Ramos (cell line): Measurements from ENCODE around the gene SCG2.
"Not testable (repeated sequence)": the region's sequence is repeated elsewhere in the genome, so short reads cannot be mapped to it uniquely, and the experiment has no call there.

Source experiments
- in situ Hi-C: fragments of 300-500 bp; cut with MboI; formaldehyde crosslinking; loops from one replicate; pipeline ENCODE4 v1.14.3; 2022; ENCODE audit warnings: low sequenced_read_pairs; ENCODE audit not compliant: unreplicated experiment

Gene SCG2

DNA sequence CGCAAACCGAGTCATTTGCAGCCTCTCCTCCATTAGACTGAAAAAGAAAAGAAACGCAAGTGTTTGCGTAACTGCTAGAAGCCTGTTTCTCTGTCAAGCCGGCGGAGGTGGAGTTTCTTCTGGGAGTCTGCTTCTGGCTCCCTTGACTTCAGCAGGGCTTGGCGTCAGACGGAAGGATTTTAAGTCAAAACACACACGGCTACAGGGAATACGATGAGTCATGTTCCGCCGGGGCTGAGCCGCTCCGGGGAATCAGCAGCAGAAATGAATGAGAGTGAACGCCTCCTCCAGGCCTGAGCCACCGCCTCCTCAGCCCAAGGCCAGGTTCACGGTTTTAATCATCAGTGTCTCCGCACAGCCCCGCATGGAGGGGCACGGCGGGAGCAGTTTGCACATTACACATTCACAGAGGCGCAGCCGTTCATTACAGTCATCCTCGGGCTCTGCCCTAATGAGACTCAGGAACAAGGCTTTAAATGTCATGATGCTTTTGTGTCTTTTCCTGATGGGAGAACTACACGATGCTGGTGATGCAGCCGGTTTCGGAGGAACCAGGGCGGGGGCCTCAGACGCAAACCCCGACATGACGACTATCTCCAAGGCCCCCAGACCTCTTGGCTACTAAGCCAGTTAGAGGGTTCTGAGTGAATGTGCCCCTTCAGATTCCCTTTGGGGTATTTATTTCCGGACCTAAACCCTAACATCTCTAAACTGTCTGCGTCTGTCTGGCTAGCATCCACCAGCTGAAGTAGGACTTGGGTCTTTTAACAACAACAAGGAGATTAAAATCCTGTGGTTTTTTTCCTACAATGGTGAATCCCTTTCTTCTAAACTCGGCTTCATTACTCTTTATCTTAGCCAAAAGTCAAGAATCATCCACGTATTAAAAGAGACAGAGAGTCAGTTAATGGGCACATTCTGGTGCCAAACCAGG is 11.1 kb upstream of the SCG2 start:
- in situ Hi-C loops = no loop called here

DNA sequence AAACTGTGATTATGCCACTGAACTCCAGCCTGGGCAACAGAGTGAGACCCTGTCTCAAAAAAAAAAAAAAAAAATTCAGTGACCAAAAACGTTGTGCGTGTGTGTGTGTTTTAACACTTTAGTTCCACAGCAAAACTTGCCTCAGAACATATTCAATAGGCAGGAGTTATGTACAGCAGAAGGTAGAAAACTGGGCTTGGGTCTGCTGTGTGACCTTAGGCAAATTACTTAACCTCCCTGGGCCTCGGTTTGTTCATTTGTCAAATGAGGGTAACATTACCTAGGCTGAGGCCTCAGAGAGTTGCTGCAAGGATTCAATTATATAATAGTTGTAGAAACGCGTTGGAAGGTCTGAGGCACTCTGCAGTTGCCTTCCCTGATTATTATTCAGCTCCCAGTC is 10.3 kb upstream of the SCG2 start:
- in situ Hi-C loops = no loop called here

DNA sequence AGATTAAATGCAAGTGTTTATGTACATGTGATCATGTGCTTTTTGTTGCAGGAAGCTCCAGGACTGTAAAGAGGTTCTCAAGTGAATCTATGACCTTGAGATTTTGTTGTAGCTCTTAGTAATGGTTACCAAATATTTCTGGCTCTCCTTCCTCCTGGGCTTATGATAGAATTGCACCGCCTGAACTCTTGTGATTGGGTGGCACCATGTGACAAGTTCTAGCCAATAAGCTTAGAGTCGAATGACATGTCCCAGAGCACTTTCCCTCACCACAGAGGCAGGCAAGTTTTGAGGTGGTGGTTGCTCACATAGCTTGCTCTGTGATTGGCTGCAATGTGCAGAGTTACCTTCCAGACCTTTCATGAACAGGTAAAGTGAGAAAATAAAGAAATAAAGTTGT is 8.9 kb upstream of the SCG2 start:
- in situ Hi-C loops = no loop called here

DNA sequence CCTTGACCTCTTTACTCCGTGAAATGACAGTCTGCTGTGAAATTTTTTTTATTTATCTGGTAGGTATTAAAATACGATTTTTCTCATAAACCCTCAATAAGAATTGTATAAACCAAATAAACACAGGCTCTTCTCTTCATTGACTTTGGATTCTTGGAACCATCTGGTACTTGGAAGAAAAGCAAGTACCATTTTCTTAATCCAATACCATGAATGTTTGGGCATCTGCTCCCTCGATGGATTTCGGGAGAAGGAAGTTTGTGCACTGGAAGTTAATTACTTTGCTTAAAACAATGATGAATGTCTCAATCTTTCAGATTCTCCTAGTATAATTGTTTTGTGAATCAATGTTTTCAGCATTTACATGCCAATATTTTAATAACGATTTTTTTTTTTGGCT is 5.3 kb upstream of the SCG2 start:
- in situ Hi-C loops = no loop called here

DNA sequence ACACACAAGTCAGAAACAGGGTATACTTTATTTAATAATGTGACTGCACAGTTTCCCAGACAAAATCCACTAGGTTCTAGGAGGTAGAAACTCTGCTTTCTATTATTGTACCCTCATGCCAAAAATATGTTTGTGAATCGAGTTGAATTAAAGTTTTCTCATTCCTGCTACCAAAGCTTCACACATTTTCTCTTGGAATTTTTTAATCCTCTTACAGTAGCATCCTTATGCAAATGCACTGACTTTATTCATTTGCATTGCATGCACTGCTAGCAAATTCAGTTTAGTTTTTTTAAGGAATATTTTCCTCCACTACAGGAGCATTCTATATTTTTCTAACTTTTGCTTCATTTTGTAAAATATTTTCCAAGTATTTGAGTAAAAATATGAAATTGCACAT is 4.8 kb upstream of the SCG2 start:
- in situ Hi-C loops = no loop called here

DNA sequence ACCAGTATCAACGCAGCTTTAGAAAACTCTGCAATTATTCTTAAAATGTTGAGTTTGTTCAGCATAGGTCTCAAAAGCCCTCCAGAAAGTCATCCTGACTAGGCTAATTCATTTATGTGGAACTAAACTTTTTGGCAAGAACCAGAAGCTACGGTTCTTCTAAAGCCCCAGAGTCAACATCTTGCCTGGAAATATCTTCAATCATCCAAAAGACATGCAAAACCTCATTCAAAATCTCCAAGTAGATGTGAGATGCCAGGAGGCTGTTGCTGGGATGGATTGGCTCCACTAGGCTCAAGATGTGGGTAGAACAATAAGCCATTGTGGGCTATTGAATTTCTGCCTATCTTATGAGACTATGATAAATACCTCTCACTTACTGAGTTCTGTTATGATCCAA is 2.1 kb upstream of the SCG2 start:
- in situ Hi-C loops = no loop called here

DNA sequence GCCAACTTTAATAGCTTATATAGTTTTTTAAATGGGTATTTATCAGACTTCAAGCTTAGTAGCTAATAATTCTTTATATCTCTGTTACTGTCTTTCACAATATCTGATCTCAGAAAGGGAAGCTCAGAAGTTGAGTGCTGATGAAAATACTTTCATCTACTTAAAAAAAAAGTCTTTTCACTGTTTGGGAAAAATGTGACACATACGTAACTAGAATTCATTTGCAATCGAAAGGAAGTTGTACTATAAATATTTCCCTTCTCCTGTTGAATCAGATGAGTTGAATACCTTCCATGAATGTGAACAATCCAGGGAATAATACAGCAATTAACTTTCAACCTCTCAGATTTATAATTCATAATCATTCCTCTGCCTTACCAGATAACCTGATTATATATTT is 811 bp upstream of the SCG2 start:
- in situ Hi-C loops = no loop called here

DNA sequence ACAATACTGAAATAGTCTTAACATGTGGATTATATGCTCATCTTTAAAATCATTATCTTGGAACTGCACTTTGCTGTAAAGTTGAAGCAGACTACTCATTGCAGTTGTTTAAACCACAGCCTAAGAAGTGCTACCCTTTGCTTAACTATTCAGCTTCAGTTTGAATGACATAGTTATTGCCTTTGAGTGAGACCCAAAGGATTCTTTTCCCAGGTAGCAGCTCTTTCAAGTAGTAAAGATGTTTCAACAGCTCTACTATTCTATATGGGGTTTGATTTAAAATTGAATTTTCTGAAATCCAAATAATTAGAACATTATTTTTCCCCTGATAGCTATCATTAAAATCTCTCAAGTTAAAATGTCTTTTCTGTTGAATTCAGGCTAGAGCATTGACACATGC is 1.1 kb downstream of the SCG2 start:
- in situ Hi-C loops = no loop called here

DNA sequence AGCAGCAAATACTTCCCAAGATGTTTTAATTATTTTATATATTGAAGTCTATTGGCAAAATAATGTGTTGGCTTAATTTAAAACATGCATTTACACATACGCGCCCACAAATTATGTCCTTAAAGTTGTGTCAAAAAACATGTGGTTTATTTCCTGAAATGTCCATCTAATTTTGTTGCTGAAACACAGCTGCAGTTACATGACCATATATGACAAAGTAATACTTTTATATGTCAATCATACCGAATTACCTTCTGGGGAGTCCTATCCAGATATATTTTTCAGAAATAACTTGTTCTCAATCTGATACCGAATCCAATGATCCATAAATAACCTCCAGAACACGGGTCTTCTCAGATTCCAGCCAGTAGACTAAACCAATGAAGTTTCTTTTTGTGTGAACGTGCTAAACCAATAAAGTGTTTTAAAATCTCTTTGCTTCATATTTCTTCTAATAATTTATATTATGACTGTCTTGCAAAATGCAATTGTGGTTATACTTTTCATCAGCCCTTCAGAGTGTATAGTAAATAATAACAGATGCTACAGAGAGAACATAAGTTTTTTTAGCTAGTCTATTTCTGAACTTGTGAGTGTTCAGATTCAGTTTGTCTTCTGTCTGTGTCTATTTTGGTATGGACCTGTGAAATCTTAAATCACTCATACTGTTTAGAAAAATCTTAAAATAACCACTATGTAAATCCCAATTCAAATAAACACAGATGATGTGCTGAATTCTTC is 2.4 kb downstream of the SCG2 start:
- in situ Hi-C loops = no loop called here

DNA sequence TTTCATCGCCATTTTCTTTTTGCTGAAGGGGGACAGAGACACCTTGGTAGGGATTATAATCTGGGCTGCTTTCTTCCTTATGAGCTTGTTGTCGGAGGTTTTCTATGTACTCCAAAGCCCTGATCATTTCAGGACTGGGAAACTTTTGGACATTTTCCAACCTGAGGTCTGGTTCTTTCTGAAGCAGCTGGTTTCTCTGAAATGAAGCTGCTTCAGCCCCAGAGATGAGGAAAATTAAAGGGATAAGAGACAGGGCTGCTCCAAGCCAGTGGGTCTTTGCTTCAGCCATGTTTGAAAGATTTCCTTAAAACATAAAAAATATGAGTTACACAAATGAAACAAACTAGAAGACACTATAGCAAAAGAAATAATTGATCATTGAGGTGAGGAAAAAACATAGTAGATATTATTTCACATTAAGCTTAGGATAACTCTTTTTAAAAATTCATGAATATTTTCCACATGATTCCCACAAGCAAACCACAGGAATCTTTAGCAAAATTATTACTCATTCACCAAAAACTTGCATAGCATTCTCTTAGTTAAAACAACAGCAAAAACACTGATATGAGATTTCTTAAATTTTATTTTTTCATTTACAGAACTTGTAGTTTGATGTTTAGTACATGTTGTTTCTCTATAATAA is 3.0 kb downstream of the SCG2 start:
- in situ Hi-C loops = no loop called here

DNA sequence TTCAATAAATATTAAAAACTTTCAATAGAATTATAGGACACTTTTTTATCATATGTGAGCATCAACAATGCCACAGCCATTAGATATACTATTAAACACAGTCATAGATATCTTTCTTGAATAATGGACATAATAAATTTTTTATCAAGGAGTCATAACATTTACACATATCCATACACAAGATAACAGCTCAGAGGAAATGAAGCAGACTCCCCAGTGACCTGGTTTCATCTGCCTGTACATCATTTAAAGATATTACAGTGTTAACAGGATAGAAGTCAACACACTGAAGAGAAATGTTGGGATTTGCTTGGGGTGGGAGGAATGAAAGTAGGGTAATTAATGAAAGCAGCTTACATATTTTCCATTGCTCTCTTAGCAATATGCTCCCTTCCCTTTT is 5.1 kb downstream of the SCG2 start:
- in situ Hi-C loops = no loop called here

DNA sequence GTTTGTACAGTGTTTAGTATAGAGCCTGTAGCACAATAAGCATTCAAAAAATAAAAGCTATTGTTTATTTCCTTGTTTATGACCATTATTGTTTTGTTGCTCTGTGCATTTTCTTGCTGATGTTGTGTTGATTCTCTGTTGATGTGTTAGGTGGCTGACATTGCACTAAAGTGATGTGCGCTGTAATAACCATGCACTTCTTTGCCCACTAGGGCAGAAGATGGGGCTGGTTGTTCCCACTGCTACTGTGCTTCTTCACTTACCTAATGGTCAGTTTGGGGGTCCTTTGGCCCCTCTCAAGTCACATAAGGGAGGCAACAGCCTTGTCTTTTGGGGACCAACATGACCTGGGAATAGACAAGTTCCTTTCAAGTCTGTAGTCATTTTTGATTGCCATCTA is 6.0 kb downstream of the SCG2 start:
- in situ Hi-C loops = no loop called here

DNA sequence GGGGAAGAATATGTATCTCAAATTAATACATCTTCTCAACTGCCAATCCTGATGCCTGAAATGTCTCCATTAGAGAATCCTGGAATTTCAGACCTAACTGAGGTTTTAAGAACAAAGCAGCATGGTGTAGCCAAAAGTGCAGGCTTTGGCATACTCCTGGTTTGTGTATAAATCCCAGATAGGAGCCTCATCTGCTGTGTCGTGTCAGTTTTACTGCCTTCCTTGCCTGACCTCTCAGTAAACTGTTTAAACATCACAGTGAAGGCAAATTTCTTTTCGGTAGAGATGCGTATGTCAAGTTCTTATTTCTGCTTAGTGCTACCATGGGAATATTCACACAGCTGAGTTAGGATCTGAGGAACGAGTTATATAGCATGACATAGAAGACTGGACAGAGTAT is 7.3 kb downstream of the SCG2 start:
- in situ Hi-C loops = no loop called here

DNA sequence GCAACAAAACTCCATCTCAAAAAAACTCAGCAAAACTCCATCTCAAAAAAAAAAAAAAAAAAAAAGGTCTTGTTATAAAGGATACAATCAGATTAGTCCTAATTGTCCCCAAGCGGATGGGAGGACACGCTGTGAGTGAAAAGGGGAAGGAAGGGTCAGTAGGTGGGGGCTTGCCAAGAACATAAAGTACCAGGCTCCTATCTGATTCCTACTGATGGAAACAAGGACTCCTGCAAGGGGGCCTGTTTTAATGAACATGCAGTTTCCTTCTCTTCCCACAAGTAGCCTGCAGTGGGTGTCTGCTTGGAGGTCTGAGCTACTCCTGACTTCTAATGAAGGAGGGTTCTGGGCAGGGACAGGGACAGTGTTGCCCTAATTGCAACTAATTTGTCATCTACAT is 7.9 kb downstream of the SCG2 start:
- in situ Hi-C loops = no loop called here

DNA sequence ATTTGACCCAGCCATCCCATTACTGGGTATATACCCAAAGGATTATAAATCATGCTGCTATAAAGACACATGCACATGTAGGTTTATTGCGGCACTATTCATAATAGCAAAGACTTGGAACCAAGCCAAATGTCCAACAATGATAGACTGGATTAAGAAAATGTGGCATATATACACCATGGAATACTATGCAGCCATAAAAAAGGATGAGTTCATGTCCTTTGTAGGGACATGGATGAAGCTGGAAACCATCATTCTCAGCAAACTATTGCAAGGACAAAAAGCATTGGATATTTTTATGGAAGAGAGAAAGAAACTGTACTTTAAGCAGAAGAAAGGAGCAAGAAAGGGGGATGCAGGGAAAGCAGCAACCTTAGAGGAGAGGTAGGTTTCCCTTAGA is 9.5 kb downstream of the SCG2 start:
- in situ Hi-C loops = not testable (repeated sequence)

DNA sequence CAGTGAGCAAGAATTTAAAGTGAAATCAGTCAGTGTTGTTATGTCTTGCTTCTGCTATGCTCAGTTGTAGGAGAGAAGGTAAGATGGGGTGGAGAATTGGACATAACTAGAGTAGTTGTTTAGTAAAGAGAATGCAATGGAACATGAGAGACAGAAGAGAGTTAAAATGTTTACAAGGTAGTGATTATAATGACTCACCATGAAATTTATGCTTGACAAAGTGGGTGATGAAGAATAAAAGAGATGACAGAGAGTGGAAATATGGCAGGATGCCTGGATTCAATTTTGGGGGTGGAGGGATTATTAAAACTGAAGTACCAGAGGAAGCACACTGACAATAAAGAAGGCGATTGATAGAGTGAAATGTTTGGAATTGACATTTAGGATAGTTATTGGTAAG is 10.6 kb downstream of the SCG2 start:
- in situ Hi-C loops = no loop called here

DNA sequence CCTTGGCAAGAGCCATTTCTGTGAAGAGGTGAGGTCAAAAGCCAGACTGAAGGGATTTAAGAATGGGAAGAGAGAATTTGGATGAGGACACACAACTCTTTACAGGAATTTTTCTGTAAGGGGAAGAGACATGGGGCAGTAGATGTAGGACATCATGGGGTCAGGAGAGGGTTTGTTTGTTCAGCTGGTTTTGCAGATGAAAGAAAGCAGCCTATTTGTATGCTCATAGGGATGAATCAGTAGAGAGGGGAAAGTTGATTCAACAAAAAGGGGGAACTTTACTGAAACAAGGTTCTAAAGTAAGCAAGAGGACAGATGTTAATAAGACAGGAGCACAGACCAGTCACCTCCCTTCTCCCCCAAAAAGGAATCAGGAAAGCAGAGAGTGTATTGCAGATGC is 11.2 kb downstream of the SCG2 start:
- in situ Hi-C loops = no loop called here

DNA sequence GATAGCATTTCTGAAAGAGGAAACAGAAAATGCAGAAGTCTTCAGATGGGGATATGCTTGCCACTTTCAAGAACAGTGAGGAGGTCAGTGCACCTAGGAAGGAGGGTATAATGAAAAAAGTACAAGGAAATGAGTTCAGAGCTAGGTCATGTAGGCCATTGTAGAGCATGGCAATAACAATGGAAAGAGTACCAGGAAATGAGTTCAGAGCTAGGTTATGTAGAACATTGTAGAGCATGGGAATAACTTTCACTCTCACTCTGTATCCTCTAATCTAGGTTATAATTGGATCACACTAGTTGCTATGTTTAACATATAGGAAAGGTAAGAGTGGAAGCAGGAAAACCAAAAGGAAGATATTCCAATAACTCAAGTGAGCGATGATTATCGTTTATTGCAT is 12.3 kb downstream of the SCG2 start:
- in situ Hi-C loops = no loop called here

DNA sequence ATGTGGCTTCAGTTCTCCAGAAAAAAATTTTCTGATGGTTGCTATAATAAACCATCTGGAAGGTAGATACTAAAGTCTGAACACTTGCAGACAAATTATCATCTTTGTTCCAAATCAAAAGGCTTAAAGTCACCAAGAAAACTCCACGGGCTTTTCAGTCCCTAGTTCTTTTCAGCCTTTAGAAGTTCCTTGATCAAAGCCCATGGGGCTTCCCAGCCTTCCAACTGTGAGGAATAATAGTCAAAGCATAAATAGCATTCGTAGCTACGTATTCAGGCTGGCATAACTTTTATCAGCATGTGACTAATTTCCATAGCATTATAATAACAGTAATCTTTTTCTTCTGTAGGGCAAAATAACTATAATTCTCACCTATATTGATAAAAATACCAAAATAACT is 13.9 kb downstream of the SCG2 start:
- in situ Hi-C loops = no loop called here

DNA sequence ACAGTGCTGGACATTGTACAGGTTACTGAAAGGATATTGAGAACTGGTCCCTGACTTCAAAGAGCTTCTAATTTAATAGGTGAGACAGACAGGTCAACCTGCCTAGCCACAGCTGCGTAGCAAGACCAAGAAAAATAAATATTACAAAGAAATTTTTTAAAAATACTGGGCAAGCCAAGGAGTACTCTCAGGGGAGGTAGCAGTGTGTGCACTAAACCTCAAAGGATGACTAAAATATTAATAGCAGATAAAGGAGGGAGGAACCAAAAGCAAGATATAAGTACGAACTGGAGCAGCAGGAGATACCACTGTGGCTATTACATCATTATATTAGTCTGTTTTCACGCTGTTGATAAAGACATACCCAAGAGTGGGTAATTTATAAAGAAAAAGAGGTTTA is 14.9 kb downstream of the SCG2 start:
- in situ Hi-C loops = no loop called here

DNA sequence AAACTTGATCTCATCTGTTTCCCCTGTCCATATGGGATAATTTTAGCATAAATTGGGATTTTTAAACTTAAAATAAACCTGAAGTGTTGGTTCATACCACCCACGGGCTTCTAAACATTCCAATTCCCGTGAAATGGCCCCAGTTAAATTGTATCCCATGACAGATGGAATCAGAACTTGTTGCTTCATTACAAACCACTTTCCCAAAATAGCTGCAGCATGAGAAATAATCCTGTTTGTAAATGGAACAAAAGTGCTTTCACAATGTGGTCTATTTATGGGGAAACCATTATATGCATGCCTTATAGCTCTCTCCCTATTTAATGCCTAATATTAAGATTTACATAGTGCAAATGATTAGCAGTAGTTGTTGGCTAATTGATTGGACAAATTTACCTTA is 15.9 kb downstream of the SCG2 start:
- in situ Hi-C loops = no loop called here
